ENCODE results near the gene CHCHD6. TPM values are rescaled to one million over a fixed set of nuclear protein-coding genes. Genes with fewer than 3 reads are reported as not detected.

CHCHD6 gene
- total and polyA plus RNA-seq, 4 donors, result 2.0 to 5.1 (median 3.9) TPM

DNA sequence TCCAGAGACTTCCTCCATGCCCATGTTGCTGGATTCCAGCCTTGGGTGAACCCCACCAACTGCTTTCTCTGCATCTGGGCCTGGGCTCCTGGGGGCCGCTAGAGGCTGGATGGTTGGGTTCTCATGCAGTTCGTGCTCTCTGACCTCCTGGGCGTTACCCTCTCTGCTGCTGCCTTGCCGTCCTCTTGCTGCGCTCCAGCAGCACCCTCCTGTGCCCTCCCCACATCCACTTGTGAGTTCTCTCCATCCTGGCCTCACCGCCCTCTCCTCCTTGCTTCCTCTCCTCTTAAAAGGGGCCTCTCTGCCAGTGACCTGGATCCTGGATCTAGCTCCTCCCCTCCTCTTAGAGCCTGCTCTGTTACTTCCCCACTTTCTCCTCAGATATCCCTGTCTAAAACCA, 43.7 kb downstream of the CHCHD6 start:
- TF ChIP-seq HNF4A (conservative IDR thresholded peaks at IDR 0.05) (no peak), YY1 (IDR thresholded peaks at IDR 0.05) (no peak), JUND (IDR thresholded peaks at IDR 0.05) (no peak), REST (IDR thresholded peaks at IDR 0.05) (no peak), FOXA1 (IDR thresholded peaks at IDR 0.05) (no peak), FOXA2 (IDR thresholded peaks at IDR 0.05) (no peak), RXRA (IDR thresholded peaks at IDR 0.05) (no peak), EGR1 (IDR thresholded peaks at IDR 0.05; ENCODE audit: low read depth in 2 of 2) (no peak)
- TF ChIP-seq, protein P1, sequence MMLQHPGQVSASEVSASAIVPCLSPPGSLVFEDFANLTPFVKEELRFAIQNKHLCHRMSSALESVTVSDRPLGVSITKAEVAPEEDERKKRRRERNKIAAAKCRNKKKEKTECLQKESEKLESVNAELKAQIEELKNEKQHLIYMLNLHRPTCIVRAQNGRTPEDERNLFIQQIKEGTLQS (IDR thresholded peaks at IDR 0.05), result no peak
- H3K27ac ChIP-seq (ENCODE audit: low read depth in 1 of 2, low read length in 2 of 2), result no peak overlapping the region

GRCh38 chr3:126748701-126749546, 44.9 kb downstream of the CHCHD6 start:
- H3K9me3 ChIP-seq (ENCODE audit: control insufficient read depth in 4 of 4, low read length in 3 of 4), result no peaks in the 10 kb centered on the region
- no peak for DNase-seq (ENCODE audit: low spot score)
- no peak overlapping the region for H3K4me3 ChIP-seq (ENCODE audit: low read depth in 1 of 3, low read length in 3 of 3)
- H3K9ac ChIP-seq (ENCODE audit: low read depth in 1 of 2, low read length in 2 of 2), result no peak overlapping the region
- H3K27ac ChIP-seq (ENCODE audit: low read depth in 1 of 2, low read length in 2 of 2), result no peak overlapping the region
- WGBS, result 89% methylated on average over 5 of the region's 5 CpGs
- H3K27me3 ChIP-seq (ENCODE audit: control insufficient read depth in 4 of 4, insufficient read depth in 4 of 4, low read length in 3 of 4), result no peaks in the 10 kb centered on the region
- no peaks in the 10 kb centered on the region for H3K4me1 ChIP-seq (ENCODE audit: control insufficient read depth in 4 of 4, insufficient read depth in 4 of 4, low read length in 3 of 4)
- no peak for TF ChIP-seq HNF4A (conservative IDR thresholded peaks at IDR 0.05)
- no peak for TF ChIP-seq HNF4G (IDR thresholded peaks at IDR 0.05)
- no peak for TF ChIP-seq NR2F2 (IDR thresholded peaks at IDR 0.05)
- no peak for TF ChIP-seq REST (IDR thresholded peaks at IDR 0.05)
- TF ChIP-seq TAF1 (conservative IDR thresholded peaks at IDR 0.05), result no peak
- TF ChIP-seq MAX (IDR thresholded peaks at IDR 0.05), result no peak
- no peak for TF ChIP-seq EGR1 (IDR thresholded peaks at IDR 0.05; ENCODE audit: low read depth in 2 of 2)
- no peak for TF ChIP-seq JUND (IDR thresholded peaks at IDR 0.05)
- no peak for TF ChIP-seq RAD21 (IDR thresholded peaks at IDR 0.05)
- TF ChIP-seq, protein P2, sequence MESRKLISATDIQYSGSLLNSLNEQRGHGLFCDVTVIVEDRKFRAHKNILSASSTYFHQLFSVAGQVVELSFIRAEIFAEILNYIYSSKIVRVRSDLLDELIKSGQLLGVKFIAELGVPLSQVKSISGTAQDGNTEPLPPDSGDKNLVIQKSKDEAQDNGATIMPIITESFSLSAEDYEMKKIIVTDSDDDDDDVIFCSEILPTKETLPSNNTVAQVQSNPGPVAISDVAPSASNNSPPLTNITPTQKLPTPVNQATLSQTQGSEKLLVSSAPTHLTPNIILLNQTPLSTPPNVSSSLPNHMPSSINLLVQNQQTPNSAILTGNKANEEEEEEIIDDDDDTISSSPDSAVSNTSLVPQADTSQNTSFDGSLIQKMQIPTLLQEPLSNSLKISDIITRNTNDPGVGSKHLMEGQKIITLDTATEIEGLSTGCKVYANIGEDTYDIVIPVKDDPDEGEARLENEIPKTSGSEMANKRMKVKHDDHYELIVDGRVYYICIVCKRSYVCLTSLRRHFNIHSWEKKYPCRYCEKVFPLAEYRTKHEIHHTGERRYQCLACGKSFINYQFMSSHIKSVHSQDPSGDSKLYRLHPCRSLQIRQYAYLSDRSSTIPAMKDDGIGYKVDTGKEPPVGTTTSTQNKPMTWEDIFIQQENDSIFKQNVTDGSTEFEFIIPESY (IDR thresholded peaks at IDR 0.05), result no peak
- H3K36me3 ChIP-seq (ENCODE audit: control insufficient read depth in 4 of 4, insufficient read depth in 3 of 4, low read depth in 1 of 4, low read length in 3 of 4), result no peaks in the 10 kb centered on the region

More for the DNA sequence above, 43.7 kb downstream of the CHCHD6 start:
- no peak overlapping the region for H3K4me3 ChIP-seq (ENCODE audit: low read depth in 1 of 3, low read length in 3 of 3)
- no peaks in the 10 kb centered on the region for H3K36me3 ChIP-seq (ENCODE audit: control insufficient read depth in 4 of 4, insufficient read depth in 3 of 4, low read depth in 1 of 4, low read length in 3 of 4)
- H3K9me3 ChIP-seq (ENCODE audit: control insufficient read depth in 4 of 4, low read length in 3 of 4), result no peaks in the 10 kb centered on the region
- H3K4me1 ChIP-seq (ENCODE audit: control insufficient read depth in 4 of 4, insufficient read depth in 4 of 4, low read length in 3 of 4), result no peaks in the 10 kb centered on the region
- H3K27me3 ChIP-seq (ENCODE audit: control insufficient read depth in 4 of 4, insufficient read depth in 4 of 4, low read length in 3 of 4), result no peaks in the 10 kb centered on the region
- no peak overlapping the region for H3K9ac ChIP-seq (ENCODE audit: low read depth in 1 of 2, low read length in 2 of 2)
- WGBS, result 96% methylated on average over 6 of the region's 6 CpGs
- DNase-seq (ENCODE audit: low spot score), result no peak

All from liver (tissue), 9 donors.